IPS DF 6.9 (cell line): ENCODE data around the gene GAN.
A peak's percentile ranks its signal among the peaks of the same experiment; 100 is the strongest.
"Not testable (repeated sequence)": the region's sequence is repeated elsewhere in the genome, so short reads cannot be mapped to it uniquely, and the experiment has no call there.

Experiments used
- DNase-seq: peaks from one replicate; pipeline ENCODE4 v3.0.0-alpha.2; 2013; ENCODE audit warnings: low read depth, low spot score
- H3K27ac ChIP-seq: one replicate; pipeline ENCODE4 v1.5.1; 2013; ENCODE audit warnings: low read length, control low read depth
- H3K27me3 ChIP-seq: 2 replicates; pipeline ENCODE4 v1.6.1; 2013; ENCODE audit warnings: mild to moderate bottlenecking, low read length; ENCODE audit not compliant: control insufficient read depth, insufficient read depth
- H3K36me3 ChIP-seq: 2 replicates; pipeline ENCODE4 v1.6.1; 2013; ENCODE audit warnings: low read length; ENCODE audit not compliant: control insufficient read depth, insufficient read depth
- H3K4me1 ChIP-seq: 2 replicates; pipeline ENCODE4 v1.6.1; 2013; ENCODE audit warnings: low read length; ENCODE audit not compliant: control insufficient read depth, insufficient read depth
- H3K4me3 ChIP-seq: 2 replicates; pipeline ENCODE4 v1.5.1; 2013; ENCODE audit warnings: mild to moderate bottlenecking, low read length
- H3K9me3 ChIP-seq: 2 replicates; pipeline ENCODE4 v1.6.1; 2013; ENCODE audit warnings: low read length, inconsistent platforms; ENCODE audit not compliant: control insufficient read depth, insufficient read depth
- WGBS: extraction: QIAGEN DNeasy Blood & Tissue Kit; methylation state at CpG from one replicate; pipeline ENCODE4 v1.1.7; 2013; ENCODE audit warnings: mixed read lengths, missing lambda C conversion rate; ENCODE audit not compliant: insufficient read length, insufficient coverage; 5-methylcytosine and 5-hydroxymethylcytosine counted together

Gene GAN

DNA sequence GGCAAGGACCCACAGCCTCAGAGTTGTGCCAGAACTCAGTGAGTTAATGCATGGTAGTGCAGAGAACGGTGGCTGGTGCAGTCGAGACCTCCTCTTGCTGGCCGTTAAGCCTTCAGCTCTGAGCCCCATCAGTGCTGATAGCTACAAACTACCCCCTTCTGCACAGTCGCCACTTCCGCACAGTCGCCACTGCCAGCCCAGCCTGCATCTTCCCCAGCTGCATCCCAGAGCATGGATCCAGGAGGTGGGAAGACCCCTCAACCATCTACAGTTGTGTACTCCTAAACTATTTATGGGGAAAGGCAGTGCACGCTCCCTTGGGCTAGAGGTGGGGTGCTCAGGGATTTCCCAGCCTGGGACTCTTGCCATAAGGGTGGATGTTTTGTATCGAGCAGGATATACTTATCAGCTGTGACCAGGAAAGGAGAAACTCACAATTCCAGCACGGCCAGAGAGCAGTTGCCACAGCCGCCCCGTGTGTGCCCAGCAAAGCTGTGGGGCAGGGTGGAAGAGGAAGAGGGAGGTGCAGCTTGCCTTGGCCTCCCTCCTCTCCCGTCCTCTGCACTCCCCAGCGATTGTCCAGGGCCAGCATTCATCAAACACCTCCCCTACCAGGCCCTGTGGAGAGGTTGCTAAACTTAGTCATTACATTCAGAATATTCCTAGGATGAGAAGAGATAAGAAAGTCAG is 80.3 kb downstream of the GAN start:
- DNase-seq, result no peak
- no peaks in the 10 kb centered on the region for H3K27me3 ChIP-seq
- no peaks in the 10 kb centered on the region for H3K36me3 ChIP-seq
- WGBS, result no CpG with 5 or more reads among the region's 13 CpGs
- H3K4me1 ChIP-seq, result no peaks in the 10 kb centered on the region
- H3K4me3 ChIP-seq, result no peak overlapping the region
- H3K27ac ChIP-seq, result no peak overlapping the region
- no peaks in the 10 kb centered on the region for H3K9me3 ChIP-seq

DNA sequence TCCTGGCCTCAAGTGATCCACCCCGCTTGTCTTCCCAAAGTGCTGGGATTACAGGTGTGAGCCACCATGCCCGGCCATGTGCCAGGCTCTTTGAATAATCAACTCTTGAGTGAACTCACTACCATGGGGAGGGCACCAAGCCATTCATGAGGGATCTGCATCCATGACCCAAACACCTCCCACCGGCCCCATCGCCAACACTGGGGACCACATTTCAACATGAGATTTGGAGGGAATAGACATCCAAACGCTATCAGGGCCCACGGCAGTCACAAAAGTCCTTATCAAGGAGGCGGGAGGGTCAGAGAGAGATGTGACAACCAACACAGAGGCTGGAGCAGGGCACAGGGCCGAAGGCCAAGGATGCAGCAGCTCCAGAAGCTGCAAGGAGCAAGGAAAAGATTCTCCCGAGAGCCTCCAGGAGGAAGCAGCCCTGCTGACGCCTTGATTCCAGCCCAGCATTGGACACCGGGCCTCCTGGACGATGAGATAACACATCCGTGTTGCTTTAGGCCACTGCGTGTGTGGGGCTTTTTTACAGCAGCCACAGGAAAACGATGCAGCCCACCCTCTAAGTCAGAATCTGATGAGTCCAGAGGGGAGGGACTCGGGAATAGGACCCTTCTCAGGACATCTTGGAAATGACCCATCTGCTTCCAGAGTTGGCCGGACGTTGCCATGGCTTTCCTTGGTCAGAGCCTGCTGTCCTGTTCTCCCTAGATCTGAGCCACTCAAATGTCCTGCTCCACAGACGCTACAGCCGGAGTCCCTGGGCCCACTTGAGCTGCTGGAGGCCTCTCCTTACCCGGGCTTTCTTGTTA is 82.5 kb downstream of the GAN start:
- no peak overlapping the region for H3K4me3 ChIP-seq
- H3K9me3 ChIP-seq, result no peaks in the 10 kb centered on the region
- H3K4me1 ChIP-seq, result no peaks in the 10 kb centered on the region
- H3K36me3 ChIP-seq, result no peaks in the 10 kb centered on the region
- DNase-seq, result no peak
- WGBS, result no CpG with 5 or more reads among the region's 21 CpGs
- H3K27ac ChIP-seq, result no peak overlapping the region
- no peaks in the 10 kb centered on the region for H3K27me3 ChIP-seq

DNA sequence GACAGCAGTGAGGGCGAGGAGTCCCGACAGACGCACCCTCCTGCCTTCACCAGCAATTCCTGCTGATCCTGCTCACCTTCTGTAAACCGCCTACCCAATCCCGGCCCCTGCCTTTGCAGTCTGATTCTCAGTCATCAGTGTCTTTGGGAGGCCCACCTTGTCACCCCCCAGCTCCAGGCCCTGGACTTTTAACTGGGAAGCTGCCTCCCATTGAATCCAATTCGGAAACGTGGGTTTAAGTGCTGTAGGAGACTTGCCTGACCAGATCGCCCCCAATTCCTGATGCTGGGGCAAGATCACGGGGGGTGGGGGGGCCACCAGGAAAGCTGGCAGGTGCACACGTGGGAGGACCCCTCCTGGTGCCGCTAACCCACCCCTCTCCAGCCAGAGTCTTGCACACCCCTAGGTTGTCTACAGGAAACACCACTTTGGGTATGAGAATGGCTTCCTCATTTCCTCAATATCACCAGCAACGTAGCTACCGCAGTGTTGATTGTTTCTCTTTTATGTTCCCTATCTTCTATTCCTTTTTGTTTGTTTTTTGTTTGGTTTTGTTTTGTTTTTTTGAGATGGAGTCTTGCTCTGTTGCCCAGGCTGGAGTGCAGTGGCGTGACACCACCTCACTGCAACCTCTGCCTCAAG is 83.2 kb downstream of the GAN start:
- H3K4me1 ChIP-seq, result no peaks in the 10 kb centered on the region
- H3K4me3 ChIP-seq, result no peak overlapping the region
- H3K27me3 ChIP-seq, result no peaks in the 10 kb centered on the region
- WGBS, result no CpG with 5 or more reads among the region's 14 CpGs
- no peaks in the 10 kb centered on the region for H3K36me3 ChIP-seq
- no peaks in the 10 kb centered on the region for H3K9me3 ChIP-seq
- no peak overlapping the region for H3K27ac ChIP-seq
- DNase-seq, result no peak

DNA sequence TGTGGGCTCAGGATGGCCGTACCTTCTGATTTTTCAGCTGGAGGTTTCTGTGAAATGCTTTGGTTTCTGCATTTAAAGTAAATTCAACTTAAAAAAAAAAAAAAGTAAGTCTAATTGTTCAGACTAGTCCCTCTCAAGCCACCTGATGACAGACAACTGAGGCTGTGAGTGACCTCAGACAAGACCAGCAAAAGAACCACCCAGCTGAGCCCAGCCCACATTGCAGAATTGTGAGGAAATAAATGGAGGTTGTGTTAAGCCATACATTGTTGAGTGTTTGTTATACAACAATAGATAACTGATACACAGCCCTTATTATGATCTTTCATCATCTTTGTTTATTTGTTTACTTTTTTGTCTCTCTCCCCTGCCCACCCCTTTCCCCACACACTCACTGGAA is 85.1 kb downstream of the GAN start:
- H3K9me3 ChIP-seq, result no peaks in the 10 kb centered on the region
- no peak for DNase-seq
- no peaks in the 10 kb centered on the region for H3K27me3 ChIP-seq
- H3K4me1 ChIP-seq, result no peaks in the 10 kb centered on the region; the same call in 1 of the 2 replicates
- H3K27ac ChIP-seq, result no peak overlapping the region
- H3K4me3 ChIP-seq, result no peak overlapping the region
- no peaks in the 10 kb centered on the region for H3K36me3 ChIP-seq
- no CpG with 5 or more reads among the region's 1 CpG for WGBS

DNA sequence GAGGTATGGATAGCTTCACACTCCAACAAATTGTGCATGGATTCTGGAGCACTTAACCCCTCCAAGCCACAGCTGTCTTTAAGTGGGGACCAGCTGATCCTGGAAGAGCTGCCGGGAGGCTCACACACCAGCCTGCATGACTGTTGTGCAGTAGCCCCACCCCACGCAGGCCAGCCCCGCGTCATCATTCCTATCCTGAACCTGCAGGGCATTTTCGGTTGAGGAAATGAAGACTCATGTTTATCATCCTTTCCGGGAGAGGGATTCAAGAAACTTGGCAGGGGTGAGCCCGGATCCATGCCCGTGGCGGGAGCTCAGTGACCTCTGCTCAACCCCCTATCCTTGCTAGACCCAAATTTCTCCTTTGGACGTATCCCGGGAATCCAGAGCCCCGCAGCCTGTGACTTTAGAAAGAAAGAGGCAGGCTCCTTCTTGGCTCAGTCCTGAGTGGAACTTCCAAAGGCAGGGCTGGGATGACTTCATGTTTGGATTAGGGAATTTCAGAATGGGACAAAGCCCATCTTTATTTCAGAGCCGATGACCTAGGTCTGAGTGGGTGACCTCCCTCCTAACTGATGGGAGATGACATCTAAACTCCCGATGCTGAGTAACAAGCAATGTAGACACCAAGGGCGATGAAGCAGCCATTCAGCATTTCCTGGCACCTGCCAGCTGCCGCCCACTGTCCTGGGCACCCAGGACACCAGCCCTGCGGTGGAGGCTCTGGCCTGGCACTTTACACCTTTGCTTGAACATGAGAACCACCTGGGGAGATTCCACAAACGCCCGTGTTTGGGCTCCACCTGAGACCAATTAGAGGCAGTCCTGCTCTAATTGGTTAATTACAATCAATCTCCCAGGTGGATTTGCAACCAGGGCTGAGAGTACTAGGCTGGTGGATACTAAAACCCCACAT is 86.5 kb downstream of the GAN start:
- H3K27me3 ChIP-seq, result no peaks in the 10 kb centered on the region
- no CpG with 5 or more reads among the region's 19 CpGs for WGBS
- no peak overlapping the region for H3K27ac ChIP-seq
- H3K36me3 ChIP-seq, result no peaks in the 10 kb centered on the region
- H3K4me1 ChIP-seq, result no peaks in the 10 kb centered on the region; the same call in 1 of the 2 replicates
- H3K9me3 ChIP-seq, result no peaks in the 10 kb centered on the region
- no peak overlapping the region for H3K4me3 ChIP-seq
- DNase-seq, result no peak

DNA sequence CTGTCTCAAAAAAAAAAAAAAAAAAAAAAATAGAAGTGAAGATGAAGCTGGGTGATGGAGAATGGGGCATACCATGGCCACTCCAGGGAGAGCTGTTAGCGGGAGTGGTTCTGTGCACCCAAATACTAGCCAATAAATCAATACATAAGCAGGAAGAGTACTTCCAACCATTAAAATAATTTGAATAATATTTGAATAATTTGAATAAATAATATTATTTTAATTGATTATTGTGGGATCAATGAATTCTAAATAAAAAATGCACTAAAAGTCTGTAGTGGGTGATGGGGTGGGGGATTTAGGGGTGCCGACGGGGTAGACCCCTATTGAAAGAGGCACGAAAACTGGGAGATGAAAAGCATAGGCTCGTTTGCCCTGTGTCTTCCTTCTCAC is 88.4 kb downstream of the GAN start:
- Histone ChIP-seq H3K27me3 (no peaks in the 10 kb centered on the region), H3K4me3 (no peak overlapping the region), H3K9me3 (no peaks in the 10 kb centered on the region), H3K27ac (no peak overlapping the region), H3K4me1 (no peaks in the 10 kb centered on the region; the same call in 1 of the 2 replicates), H3K36me3 (no peaks in the 10 kb centered on the region)
- no CpG with 5 or more reads among the region's 5 CpGs for WGBS
- no peak for DNase-seq

DNA sequence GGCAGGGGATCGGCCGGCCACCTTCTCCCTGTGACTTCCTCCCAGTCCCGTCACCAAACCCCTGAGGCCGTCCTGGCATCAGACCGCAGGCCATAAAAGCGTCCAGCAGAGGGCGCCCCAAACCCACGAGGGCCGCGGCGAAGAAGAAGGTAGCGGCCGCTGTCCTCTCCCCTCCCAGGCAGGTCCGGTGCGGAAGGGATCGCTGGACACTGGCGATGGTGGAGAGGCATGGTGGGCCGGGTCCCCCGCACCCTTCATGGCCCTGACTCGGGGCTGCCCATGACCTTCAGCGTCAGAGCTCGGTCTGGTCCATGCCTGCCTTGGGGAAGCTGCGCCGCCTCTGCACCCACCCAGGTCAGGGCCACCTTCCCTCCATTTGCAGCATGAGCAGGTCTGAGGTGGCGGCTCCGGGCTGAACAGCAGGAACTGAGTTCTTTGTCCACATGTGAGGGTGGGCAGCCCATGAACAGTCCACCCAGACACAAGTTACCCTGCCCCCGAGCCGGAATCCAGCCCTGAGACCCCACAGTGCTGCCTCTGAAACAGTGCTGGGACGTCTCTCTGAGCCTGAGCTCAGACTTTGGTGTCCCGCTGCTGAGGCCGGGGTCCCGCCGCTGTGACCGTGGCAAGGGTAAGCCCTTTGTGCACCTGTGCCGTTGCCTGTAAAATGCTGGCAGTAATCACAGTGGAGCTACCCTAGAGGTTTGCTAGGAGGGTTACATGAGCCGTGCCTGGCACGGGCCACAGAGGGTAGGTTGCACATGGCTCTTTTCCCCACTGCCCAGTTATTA is 89.0 kb downstream of the GAN start:
- Histone ChIP-seq H3K4me1 (no peaks in the 10 kb centered on the region; the same call in 1 of the 2 replicates), H3K27me3 (no peaks in the 10 kb centered on the region), H3K27ac (no peak overlapping the region), H3K4me3 (peak overlapping the region; percentile 21; the same call in 1 of the 2 replicates), H3K9me3 (no peaks in the 10 kb centered on the region), H3K36me3 (no peaks in the 10 kb centered on the region)
- peak; percentile 61 for DNase-seq
- WGBS, result no CpG with 5 or more reads among the region's 37 CpGs

DNA sequence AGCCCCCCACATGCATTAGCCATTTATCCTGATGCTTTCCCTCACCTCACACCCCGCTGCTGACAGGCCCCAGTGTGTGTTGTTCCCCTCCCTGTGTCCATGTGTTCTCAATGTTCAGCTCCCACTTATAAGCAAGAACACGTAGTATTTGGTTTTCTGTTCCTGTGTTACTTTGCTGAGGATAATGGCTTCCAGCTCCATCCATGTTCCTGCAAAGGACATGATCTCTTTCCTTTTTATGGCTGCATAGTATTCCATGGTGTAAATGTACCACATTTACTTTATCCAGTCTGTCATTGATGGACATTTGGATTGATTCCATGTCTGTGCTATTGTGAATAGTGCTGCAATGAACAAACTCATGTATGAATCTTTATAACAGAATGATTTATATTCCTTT is 90.2 kb downstream of the GAN start:
- not testable (repeated sequence) for DNase-seq, H3K27ac ChIP-seq, H3K4me3 ChIP-seq, H3K4me1 ChIP-seq, H3K27me3 ChIP-seq, H3K36me3 ChIP-seq, H3K9me3 ChIP-seq
- no CpG with 5 or more reads among the region's 2 CpGs for WGBS

DNA sequence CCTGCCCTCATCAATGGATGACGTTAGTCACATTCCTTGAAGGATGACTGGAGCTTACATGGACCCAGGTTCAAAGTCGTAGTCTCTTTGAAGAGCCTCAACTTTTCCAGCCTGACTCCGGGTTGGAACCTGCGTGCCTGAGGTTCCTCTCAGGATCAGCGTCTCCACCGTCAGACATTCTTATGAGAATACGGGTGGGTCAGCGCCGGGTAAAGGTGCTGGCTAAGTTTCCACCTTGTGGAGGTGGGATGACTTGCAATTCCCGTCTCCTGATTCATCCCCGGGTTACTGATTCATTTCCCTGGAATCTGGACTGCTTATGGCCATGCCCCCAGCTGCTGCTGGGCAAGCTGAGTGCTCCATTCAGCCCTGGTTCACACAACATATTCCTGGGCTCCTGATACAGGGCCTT is 90.9 kb downstream of the GAN start:
- Histone ChIP-seq H3K36me3 (no peaks in the 10 kb centered on the region), H3K9me3 (no peaks in the 10 kb centered on the region), H3K4me3 (no peak overlapping the region), H3K4me1 (peaks cover 2% of the 10 kb centered on the region), H3K27me3 (no peaks in the 10 kb centered on the region), H3K27ac (no peak overlapping the region)
- no CpG with 5 or more reads among the region's 11 CpGs for WGBS
- DNase-seq, result no peak
